MCF 10A (cell line): ENCODE measurements around the gene CBR3. TPM values are rescaled to one million over a fixed set of nuclear protein-coding genes. Genes with fewer than 3 reads are reported as not detected.

Experiments
- BruUV-seq: library from RNA; stranded (reverse); fragments of 400-500 nt; replicated peaks from 2 replicates; lab custom pipeline; 2021; lab: Mats Ljungman, UMichigan
- CTCF ChIA-PET: fragments of 300-600 bp; sonication (Branson Sonifier 250); formaldehyde crosslinking; extraction: SDS; loops from one replicate; lab custom pipeline; 2021; ENCODE audit warnings: antibody characterized with exemption, inconsistent platforms; lab: Yijun Ruan, JAX
- POLR2A ChIA-PET: fragments of 300-600, 350-650 bp; sonication (Branson Sonifier 250); formaldehyde crosslinking; extraction: SDS; loops from one replicate; lab custom pipeline; 2020; ENCODE audit warnings: antibody characterized with exemption, inconsistent platforms; lab: Yijun Ruan, JAX
- DNase-seq: peaks from one replicate; pipeline ENCODE4 v3.0.0-alpha.2; 2018; ENCODE audit not compliant: unreplicated experiment
- H3K27ac Mint-ChIP-seq: one replicate; pipeline ENCODE4 v1.8.0; 2022; ENCODE audit warnings: mild to moderate bottlenecking, low read depth, mixed read lengths; ENCODE audit not compliant: unreplicated experiment
- H3K27me3 Mint-ChIP-seq: one replicate; pipeline ENCODE4 v1.8.0; 2022; ENCODE audit warnings: mixed read lengths; ENCODE audit not compliant: insufficient read depth, unreplicated experiment
- H3K36me3 Mint-ChIP-seq: one replicate; pipeline ENCODE4 v1.8.0; 2022; ENCODE audit warnings: mild to moderate bottlenecking, moderate library complexity, mixed read lengths; ENCODE audit not compliant: insufficient read depth, unreplicated experiment
- H3K4me1 Mint-ChIP-seq: one replicate; pipeline ENCODE4 v1.8.0; 2022; ENCODE audit warnings: mixed read lengths; ENCODE audit not compliant: insufficient read depth, unreplicated experiment
- H3K4me3 Mint-ChIP-seq: one replicate; pipeline ENCODE4 v1.8.0; 2022; ENCODE audit warnings: mild to moderate bottlenecking, moderate library complexity, mixed read lengths; ENCODE audit not compliant: unreplicated experiment
- H3K9me3 Mint-ChIP-seq: one replicate; pipeline ENCODE4 v1.8.0; 2022; ENCODE audit warnings: mixed read lengths; ENCODE audit not compliant: unreplicated experiment
- intact Hi-C: fragments of 100-400 bp; cut with micrococcal nuclease; formaldehyde crosslinking; loops from 2 replicates; pipeline ENCODE4 v1.14.1; 2022
- total RNA-seq: library from RNA; stranded (reverse); gene quantifications from 2 replicates; pipeline ENCODE4 v1.2.3, GENCODE V29; 2022
- TF ChIP-seq, protein P1 (sequence below): fragments of 200-600 bp; IDR thresholded peaks from one replicate; pipeline ENCODE4 v1.8.0; 2022; ENCODE audit warnings: antibody characterized with exemption, mild to moderate bottlenecking; ENCODE audit not compliant: unreplicated experiment

CBR3 gene
- total RNA-seq, 1 experiment from 2014 or later, result 1.8 TPM

DNA sequence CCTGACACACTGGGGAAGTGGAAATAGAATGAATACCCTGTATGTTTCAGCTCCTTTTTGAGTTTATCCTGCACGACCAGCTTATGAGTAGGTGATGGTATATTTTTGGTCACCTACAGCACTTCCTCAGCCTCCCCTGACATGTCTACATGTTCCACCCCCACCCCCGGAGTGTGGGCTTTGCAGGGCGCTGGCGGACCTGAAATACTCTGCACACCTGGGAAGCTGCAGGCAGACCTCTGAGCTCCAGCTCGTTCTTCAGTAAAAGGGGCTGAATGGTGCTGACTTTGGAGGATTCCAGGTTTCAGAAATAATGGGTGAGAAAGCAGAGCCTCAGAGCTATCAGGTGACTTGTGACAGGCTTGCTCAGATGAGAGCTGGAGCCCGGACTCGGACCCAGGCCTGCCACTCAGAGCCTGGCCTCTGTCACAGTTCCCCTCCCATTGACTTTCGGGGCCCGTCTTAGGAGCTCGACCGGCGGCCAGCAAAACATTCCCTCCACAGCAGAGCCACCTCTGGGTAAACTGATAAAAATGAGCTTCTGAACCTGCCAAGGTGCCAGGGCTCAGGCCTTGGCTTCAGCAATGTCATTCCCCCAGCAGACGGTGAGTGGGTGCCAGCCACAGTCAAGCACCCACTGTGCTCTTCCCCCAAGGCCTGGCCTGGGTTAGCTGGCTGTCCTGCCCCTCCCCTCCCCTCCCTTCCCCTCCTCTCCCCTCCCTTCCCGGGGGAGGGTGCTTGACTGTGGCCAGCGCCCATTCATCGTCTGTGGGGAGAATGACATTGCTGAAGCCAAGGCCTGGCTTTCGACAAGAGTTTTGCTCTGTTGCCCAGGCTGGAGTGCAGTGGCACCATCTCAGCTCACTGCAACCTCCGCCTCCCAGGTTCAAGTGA is 51.9 kb downstream of the CBR3 start:
- Mint-ChIP-seq H3K9me3 (no peaks in the 10 kb centered on the region), H3K4me1 (peaks cover 6% of the 10 kb centered on the region), H3K27me3 (no peaks in the 10 kb centered on the region), H3K36me3 (no peaks in the 10 kb centered on the region), H3K27ac (no peak overlapping the region), H3K4me3 (no peak overlapping the region)
- ChIA-PET POLR2A (no interaction called here), CTCF (interaction anchor here (0.6 to 3.0 kb wide), 4 partner anchors 16 to 173 kb away, joined by 3 to 10 read pairs (median 3); no protein-coding TSS in a partner anchor)
- DNase-seq, result no peak
- intact Hi-C loops, result no loop called here
- TF ChIP-seq, protein P1, sequence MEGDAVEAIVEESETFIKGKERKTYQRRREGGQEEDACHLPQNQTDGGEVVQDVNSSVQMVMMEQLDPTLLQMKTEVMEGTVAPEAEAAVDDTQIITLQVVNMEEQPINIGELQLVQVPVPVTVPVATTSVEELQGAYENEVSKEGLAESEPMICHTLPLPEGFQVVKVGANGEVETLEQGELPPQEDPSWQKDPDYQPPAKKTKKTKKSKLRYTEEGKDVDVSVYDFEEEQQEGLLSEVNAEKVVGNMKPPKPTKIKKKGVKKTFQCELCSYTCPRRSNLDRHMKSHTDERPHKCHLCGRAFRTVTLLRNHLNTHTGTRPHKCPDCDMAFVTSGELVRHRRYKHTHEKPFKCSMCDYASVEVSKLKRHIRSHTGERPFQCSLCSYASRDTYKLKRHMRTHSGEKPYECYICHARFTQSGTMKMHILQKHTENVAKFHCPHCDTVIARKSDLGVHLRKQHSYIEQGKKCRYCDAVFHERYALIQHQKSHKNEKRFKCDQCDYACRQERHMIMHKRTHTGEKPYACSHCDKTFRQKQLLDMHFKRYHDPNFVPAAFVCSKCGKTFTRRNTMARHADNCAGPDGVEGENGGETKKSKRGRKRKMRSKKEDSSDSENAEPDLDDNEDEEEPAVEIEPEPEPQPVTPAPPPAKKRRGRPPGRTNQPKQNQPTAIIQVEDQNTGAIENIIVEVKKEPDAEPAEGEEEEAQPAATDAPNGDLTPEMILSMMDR, result no peak
- no TSS peak for BruUV-seq

DNA sequence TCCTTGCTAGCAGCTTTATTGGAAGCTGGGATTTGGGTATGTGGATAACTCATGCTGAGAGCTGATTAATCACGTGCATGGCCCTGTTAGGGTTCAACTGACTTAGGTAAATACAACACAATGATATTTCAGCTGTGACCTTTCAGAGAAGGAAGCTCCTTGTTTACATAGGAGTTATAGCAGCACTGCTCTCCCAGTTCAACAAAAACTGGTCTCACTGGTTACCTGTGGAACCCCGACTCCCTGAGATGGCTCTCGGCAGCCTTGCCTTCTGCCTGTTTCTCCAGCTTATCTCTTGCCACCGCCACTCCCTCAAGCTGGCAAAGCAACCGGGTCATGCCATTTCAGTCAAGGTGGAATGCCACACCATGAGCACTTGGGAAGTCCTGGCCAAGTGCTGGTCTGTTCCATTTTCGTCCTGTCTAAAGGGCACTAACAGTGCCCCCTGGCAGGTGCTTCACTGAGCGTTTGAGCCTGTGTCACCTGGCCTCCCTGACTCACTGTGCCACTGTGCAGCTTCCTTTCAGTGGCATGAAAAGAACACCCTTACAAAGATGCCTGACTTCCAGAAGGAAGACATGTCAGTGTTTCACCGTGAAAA is 53.3 kb downstream of the CBR3 start:
- BruUV-seq, result no TSS peak
- no peaks in the 10 kb centered on the region for H3K27me3 Mint-ChIP-seq
- intact Hi-C loops, result no loop called here
- POLR2A ChIA-PET, result interaction anchor here (2.9 kb wide), 1 partner anchor 15 kb away, joined by 12 read pairs; no protein-coding TSS in a partner anchor
- no peak overlapping the region for H3K4me3 Mint-ChIP-seq
- H3K4me1 Mint-ChIP-seq, result peaks cover 4% of the 10 kb centered on the region
- H3K27ac Mint-ChIP-seq, result no peak overlapping the region
- CTCF ChIA-PET, result interaction anchor here (1.1 to 3.0 kb wide), 2 partner anchors 21 to 24 kb away, joined by 3 to 10 read pairs; no protein-coding TSS in a partner anchor
- no peaks in the 10 kb centered on the region for H3K36me3 Mint-ChIP-seq
- DNase-seq, result no peak
- TF ChIP-seq, protein P1, result no peak
- H3K9me3 Mint-ChIP-seq, result no peaks in the 10 kb centered on the region

DNA sequence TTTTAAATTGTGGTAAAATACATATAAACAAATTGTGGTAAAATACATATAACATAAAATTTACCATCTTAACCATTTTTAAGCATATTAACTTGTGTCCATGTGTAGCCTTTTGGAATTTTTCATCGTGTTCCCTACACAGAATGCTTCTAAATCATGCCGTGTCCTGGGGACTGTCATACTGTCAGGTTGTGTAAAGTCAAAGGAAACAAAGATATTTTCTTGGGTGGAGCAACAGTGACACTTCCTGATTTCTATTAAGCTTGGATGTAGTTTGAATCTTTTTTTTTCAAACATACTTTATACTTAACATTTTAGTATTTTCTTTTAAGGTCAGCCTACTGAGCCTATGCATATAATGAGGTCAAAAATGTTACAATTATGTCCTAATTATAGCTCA is 54.1 kb downstream of the CBR3 start:
- POLR2A ChIA-PET, result interaction anchor here (2.9 kb wide), 1 partner anchor 14 kb away, joined by 12 read pairs; no protein-coding TSS in a partner anchor
- Mint-ChIP-seq H3K27ac (no peak overlapping the region), H3K27me3 (no peaks in the 10 kb centered on the region), H3K36me3 (no peaks in the 10 kb centered on the region), H3K9me3 (no peaks in the 10 kb centered on the region), H3K4me3 (no peak overlapping the region), H3K4me1 (peaks cover 5% of the 10 kb centered on the region)
- BruUV-seq, result no TSS peak
- CTCF ChIA-PET, result interaction anchor here (0.6 to 3.0 kb wide), 4 partner anchors 13 to 1566 kb away, joined by 3 to 10 read pairs (median 3); no protein-coding TSS in a partner anchor
- DNase-seq, result no peak
- TF ChIP-seq, protein P1, result no peak
- intact Hi-C loops, result no loop called here

DNA sequence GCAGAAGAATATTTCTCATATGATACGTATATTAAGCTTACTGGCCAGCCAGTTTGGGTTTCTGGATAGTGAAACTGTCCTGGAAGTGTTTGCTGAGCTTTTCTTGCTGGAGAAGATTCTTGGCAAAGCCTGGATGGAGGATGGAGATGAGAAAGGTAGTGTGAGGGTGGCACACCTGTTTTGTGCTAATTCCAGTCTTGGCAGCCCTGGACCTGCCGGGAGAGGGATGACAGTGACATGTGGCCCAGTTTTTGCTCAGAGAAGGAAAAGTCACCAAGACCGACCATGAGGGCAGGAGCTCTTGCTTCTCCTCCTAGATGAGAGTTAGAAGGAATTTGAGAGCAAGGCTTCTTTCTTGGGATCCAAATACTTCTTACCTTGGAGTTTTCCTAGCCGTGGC is 55.9 kb downstream of the CBR3 start:
- no TSS peak for BruUV-seq
- H3K27me3 Mint-ChIP-seq, result no peaks in the 10 kb centered on the region
- POLR2A ChIA-PET, result no interaction called here
- intact Hi-C loops, result no loop called here
- DNase-seq, result no peak
- peaks cover 5% of the 10 kb centered on the region for H3K4me1 Mint-ChIP-seq
- no peak overlapping the region for H3K27ac Mint-ChIP-seq
- no peak overlapping the region for H3K4me3 Mint-ChIP-seq
- TF ChIP-seq, protein P1, result no peak
- H3K9me3 Mint-ChIP-seq, result no peaks in the 10 kb centered on the region
- CTCF ChIA-PET, result interaction anchor here (0.9 to 1.5 kb wide), 4 partner anchors 13 to 49 kb away, joined by 3 to 8 read pairs (median 4); no protein-coding TSS in a partner anchor
- H3K36me3 Mint-ChIP-seq, result no peaks in the 10 kb centered on the region
